ENCODE results near the gene SPATA6. TPM values are rescaled to one million over a fixed set of nuclear protein-coding genes. Genes with fewer than 3 reads are reported as not detected.
"Not testable (repeated sequence)": the region's sequence is repeated elsewhere in the genome, so short reads cannot be mapped to it uniquely, and the experiment has no call there.

SPATA6 gene
- total RNA-seq, 1 donor from 2014 or later: 4.2 TPM

GRCh38 chr1:48333316-48333715 lies 138.7 kb downstream of the SPATA6 start:
- no peaks in the 10 kb centered on the region for H3K4me1 ChIP-seq
- TF ChIP-seq, protein P1, sequence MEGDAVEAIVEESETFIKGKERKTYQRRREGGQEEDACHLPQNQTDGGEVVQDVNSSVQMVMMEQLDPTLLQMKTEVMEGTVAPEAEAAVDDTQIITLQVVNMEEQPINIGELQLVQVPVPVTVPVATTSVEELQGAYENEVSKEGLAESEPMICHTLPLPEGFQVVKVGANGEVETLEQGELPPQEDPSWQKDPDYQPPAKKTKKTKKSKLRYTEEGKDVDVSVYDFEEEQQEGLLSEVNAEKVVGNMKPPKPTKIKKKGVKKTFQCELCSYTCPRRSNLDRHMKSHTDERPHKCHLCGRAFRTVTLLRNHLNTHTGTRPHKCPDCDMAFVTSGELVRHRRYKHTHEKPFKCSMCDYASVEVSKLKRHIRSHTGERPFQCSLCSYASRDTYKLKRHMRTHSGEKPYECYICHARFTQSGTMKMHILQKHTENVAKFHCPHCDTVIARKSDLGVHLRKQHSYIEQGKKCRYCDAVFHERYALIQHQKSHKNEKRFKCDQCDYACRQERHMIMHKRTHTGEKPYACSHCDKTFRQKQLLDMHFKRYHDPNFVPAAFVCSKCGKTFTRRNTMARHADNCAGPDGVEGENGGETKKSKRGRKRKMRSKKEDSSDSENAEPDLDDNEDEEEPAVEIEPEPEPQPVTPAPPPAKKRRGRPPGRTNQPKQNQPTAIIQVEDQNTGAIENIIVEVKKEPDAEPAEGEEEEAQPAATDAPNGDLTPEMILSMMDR (IDR thresholded peaks at IDR 0.05): no peak
- peaks cover 8 to 45% of the 10 kb centered on the region in 2 donors for H3K36me3 ChIP-seq
- no peak for DNase-seq (ENCODE audit: low spot score in 2 of 2)
- no peak overlapping the region for H3K27ac ChIP-seq
- H3K27me3 ChIP-seq: no peaks in the 10 kb centered on the region
- no peak overlapping the region for H3K4me3 ChIP-seq
- peaks cover 5 to 20% of the 10 kb centered on the region in 2 donors for H3K9me3 ChIP-seq
- intact Hi-C loops (cut with DNase I): no loop called here

DNA sequence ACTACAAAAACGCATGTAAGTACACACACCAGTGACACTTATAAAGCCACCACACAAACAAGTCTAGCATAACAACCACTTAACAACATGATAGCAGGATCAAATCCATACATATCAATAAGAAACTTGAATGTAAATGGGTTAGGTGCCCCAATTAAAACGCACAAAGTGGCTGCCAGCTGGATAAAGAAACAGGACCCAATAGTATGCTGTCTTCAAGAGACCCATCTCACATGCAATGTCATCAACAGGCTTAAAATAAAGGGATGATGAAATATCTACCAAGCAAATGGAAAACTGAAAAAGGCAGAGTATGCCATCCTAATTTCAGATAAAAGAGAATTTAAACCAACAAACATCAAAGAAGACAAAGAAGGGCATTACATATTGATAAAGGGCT lies 139.9 kb downstream of the SPATA6 start:
- intact Hi-C loops (cut with DNase I): no loop called here
- no peak overlapping the region for H3K27ac ChIP-seq
- TF ChIP-seq, protein P1 (IDR thresholded peaks at IDR 0.05): no peak
- H3K4me1 ChIP-seq: no peaks in the 10 kb centered on the region
- DNase-seq (ENCODE audit: low spot score in 2 of 2): no peak
- no peak overlapping the region for H3K4me3 ChIP-seq
- peaks cover 5 to 20% of the 10 kb centered on the region in 2 donors for H3K9me3 ChIP-seq
- no peaks in the 10 kb centered on the region for H3K27me3 ChIP-seq
- peaks cover 8 to 45% of the 10 kb centered on the region in 2 donors for H3K36me3 ChIP-seq

DNA sequence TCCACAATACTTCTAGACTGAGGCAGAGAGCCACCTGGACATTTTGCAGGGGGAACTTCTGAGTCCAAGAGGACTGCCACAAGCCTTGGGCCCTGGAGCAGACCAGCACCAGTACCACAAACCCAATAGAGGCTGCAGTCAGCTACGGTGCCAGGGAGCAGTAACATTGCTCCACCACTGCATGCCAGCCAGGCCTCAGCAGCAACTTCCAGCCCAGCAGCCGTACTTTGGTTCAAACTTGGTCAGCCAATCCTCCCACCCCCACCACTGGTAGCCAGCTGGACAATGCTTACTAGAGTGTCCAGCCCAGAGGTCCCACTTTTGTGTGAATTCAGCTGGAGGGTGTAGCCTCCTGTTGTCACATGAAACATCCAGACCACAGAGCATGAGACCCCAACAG lies 142.1 kb downstream of the SPATA6 start:
- TF ChIP-seq, protein P1 (IDR thresholded peaks at IDR 0.05): no peak
- no peak overlapping the region for H3K27ac ChIP-seq
- peaks cover 8 to 49% of the 10 kb centered on the region in 2 donors for H3K36me3 ChIP-seq
- H3K27me3 ChIP-seq: no peaks in the 10 kb centered on the region
- intact Hi-C loops (cut with DNase I): no loop called here
- no peak for DNase-seq (ENCODE audit: low spot score in 2 of 2)
- H3K9me3 ChIP-seq: peaks cover 5 to 36% of the 10 kb centered on the region in 2 donors
- no peaks in the 10 kb centered on the region for H3K4me1 ChIP-seq
- H3K4me3 ChIP-seq: no peak overlapping the region

DNA sequence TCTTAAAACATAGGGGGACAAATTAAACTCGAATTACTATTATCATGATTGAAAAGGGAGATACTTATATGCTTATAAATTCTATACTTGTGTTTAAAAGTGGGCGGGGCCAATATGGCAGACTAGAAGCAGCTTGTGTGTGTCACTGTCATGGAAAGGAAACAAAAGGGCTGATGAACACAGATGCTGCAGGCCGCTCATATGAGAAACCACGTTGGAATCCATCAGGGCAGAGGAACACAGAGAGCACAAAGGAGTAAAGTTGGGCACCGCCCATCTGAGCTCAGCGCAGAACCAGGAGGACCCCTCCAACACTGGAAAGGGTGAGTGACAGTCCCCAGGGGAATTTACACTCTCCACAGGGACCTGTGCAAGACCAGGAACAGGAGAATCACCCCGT lies 142.5 kb downstream of the SPATA6 start:
- Histone ChIP-seq H3K9me3 (peaks cover 5 to 36% of the 10 kb centered on the region in 2 donors), H3K4me3 (no peak overlapping the region), H3K36me3 (peaks cover 8 to 52% of the 10 kb centered on the region in 2 donors), H3K27ac (no peak overlapping the region), H3K27me3 (no peaks in the 10 kb centered on the region), H3K4me1 (no peaks in the 10 kb centered on the region)
- TF ChIP-seq, protein P1 (IDR thresholded peaks at IDR 0.05): no peak
- no peak for DNase-seq (ENCODE audit: low spot score in 2 of 2)
- intact Hi-C loops (cut with DNase I): no loop called here

DNA sequence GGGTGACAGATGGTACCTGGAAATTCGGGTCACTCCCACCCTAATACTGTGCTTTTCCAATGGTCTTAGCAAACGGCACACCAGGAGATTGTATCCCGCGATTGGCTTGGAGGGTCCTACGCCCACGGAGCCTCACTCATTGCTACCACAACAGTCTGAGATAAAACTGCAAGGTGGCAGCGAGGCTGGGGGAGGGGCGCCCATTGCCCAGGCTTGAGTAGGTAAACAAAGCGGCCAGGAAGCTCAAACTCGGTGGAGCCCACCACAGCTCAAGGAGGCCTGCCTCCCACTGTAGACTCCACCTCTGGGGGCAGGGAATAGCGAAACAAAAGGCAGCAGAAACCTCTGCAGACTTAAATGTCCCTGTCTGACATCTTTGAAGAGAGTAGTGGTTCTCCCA lies 160.2 kb downstream of the SPATA6 start:
- H3K27ac ChIP-seq; H3K4me1 ChIP-seq; H3K4me3 ChIP-seq; intact Hi-C loops (cut with DNase I); H3K27me3 ChIP-seq; DNase-seq (ENCODE audit: low spot score in 2 of 2): not testable (repeated sequence)
- H3K36me3 ChIP-seq: peaks cover 4 to 12% of the 10 kb centered on the region in 2 donors
- peaks cover 0 to 16% of the 10 kb centered on the region in 2 donors for H3K9me3 ChIP-seq

GRCh38 chr1:48309564-48310082 lies 162.4 kb downstream of the SPATA6 start:
- H3K9me3 ChIP-seq: peaks cover 0 to 16% of the 10 kb centered on the region in 2 donors
- H3K36me3 ChIP-seq: peaks cover 4 to 12% of the 10 kb centered on the region in 2 donors
- H3K4me3 ChIP-seq: no peak overlapping the region
- no peak overlapping the region for H3K27ac ChIP-seq
- no peaks in the 10 kb centered on the region for H3K4me1 ChIP-seq
- intact Hi-C loops (cut with DNase I): no loop called here
- DNase-seq (ENCODE audit: low spot score in 2 of 2): no peak
- TF ChIP-seq, protein P1 (IDR thresholded peaks at IDR 0.05): no peak
- H3K27me3 ChIP-seq: no peaks in the 10 kb centered on the region

All from ascending aorta (tissue), 2 donors.